ENCODE data around the gene GP1BB.
A peak's percentile ranks its signal among the peaks of the same experiment; 100 is the strongest.

Gene GP1BB

DNA sequence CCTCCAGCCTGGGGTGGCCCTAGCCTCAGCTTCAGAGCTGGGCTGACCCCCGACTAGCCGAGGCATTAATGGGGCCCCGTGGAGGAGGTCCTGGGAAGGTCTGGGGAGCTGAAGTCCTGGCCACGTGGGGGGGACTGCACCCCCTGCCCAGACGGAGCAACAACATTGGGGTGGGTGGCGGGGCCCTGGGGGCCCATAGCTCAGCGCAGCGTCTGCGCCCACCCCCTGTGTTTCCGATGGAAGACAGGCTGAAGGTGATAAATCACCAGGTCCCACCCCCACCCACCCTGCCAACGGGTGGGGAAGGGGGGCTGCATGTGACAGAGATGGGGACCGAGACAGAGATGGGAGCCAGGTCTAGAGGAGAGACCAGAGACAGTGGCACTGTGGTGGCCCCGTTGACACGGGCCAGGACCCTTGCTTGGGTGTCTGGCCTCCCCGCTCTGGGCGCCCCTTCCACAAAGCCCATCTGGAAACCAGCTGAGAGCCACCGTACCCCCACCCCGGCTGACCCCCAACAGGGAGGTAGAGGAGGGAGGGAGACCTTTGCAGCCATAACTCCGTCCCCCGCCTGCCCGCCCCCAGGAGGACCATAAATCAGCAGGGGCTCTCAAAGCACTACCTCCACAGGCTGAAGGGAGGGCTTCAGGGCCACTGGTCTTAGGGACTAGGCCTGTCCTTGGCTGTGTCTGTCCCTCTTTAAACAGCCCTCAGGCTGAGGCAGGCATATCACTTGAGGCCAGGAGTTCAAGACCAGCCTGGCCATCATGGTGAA is 8.2 kb downstream of the GP1BB start:
- TF ChIP-seq, protein P1, sequence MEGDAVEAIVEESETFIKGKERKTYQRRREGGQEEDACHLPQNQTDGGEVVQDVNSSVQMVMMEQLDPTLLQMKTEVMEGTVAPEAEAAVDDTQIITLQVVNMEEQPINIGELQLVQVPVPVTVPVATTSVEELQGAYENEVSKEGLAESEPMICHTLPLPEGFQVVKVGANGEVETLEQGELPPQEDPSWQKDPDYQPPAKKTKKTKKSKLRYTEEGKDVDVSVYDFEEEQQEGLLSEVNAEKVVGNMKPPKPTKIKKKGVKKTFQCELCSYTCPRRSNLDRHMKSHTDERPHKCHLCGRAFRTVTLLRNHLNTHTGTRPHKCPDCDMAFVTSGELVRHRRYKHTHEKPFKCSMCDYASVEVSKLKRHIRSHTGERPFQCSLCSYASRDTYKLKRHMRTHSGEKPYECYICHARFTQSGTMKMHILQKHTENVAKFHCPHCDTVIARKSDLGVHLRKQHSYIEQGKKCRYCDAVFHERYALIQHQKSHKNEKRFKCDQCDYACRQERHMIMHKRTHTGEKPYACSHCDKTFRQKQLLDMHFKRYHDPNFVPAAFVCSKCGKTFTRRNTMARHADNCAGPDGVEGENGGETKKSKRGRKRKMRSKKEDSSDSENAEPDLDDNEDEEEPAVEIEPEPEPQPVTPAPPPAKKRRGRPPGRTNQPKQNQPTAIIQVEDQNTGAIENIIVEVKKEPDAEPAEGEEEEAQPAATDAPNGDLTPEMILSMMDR (conservative IDR thresholded peaks at IDR 0.05), result no peak
- TF ChIP-seq ZFX (IDR thresholded peaks at IDR 0.05), result no peak
- peak overlapping the region; percentile 13; the same call in 1 of the 2 replicates for H3K27ac ChIP-seq

DNA sequence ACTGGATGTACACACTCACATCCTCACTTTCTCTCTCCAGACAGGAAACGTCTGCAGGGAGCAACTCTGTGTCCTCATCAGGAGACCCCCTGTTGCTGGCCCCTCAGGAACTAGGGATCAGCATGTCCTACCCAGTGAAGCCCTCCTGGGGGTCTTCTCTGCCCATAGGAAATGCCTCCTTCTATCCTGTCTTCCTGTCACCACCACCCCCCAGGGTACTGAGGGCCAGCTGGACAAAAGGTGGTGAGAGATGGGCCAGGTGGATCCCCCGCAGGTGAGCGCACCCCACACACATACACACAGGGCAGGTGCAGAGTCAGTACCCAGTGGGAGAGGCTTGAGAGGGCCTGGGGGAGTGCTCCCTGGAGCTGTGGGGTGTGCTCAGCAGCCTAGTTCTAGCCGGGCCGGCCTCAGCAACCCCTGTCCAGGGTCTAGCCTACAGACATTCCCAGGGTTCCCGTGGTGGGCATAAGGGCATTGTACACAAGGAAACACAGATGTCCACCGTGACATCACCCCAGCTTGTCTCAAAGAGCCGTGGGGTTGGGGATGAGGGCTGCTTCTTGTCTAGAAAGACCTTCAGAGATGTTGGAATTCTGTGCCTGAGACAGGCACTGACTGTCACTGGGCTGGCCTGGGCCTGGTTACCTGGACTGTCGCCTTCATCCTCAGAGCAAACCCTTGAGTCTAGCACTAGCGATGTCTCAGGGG is 9.2 kb downstream of the GP1BB start:
- no peak overlapping the region for H3K27ac ChIP-seq
- no peak for TF ChIP-seq ZFX (IDR thresholded peaks at IDR 0.05)
- TF ChIP-seq, protein P1 (conservative IDR thresholded peaks at IDR 0.05), result no peak

DNA sequence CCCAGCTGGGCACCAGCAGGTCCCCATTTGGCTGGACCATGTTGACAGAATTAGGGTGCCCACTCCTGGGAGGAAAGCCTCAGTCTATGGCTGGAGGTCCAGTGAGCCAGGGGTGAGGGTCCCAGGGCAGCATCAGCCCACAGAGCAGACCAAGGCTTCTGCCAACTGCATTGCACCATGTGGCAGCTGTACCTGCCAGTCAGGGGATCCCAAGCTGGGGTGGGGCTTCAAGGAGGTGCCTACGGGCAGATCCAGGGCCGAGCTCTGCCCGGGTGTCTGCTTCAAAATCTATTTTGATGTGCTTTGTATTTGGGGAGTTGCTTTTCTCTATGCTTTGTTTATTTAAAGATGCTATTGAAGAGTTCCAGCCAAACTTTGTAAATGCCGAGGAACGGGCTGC is 10.4 kb downstream of the GP1BB start:
- H3K27ac ChIP-seq, result no peak overlapping the region
- TF ChIP-seq, protein P1 (conservative IDR thresholded peaks at IDR 0.05), result no peak
- no peak for TF ChIP-seq ZFX (IDR thresholded peaks at IDR 0.05)

- no peak for TF ChIP-seq ZFX (IDR thresholded peaks at IDR 0.05)
- TF ChIP-seq, protein P1 (conservative IDR thresholded peaks at IDR 0.05), result no peak
- H3K27ac ChIP-seq, result no peak overlapping the region
These were observed 10.8 kb downstream of the GP1BB start for GRCh38 chr22:19734163-19734562.

GRCh38 chr22:19734837-19735382 is 11.6 kb downstream of the GP1BB start:
- no peak for TF ChIP-seq ZFX (IDR thresholded peaks at IDR 0.05)

DNA sequence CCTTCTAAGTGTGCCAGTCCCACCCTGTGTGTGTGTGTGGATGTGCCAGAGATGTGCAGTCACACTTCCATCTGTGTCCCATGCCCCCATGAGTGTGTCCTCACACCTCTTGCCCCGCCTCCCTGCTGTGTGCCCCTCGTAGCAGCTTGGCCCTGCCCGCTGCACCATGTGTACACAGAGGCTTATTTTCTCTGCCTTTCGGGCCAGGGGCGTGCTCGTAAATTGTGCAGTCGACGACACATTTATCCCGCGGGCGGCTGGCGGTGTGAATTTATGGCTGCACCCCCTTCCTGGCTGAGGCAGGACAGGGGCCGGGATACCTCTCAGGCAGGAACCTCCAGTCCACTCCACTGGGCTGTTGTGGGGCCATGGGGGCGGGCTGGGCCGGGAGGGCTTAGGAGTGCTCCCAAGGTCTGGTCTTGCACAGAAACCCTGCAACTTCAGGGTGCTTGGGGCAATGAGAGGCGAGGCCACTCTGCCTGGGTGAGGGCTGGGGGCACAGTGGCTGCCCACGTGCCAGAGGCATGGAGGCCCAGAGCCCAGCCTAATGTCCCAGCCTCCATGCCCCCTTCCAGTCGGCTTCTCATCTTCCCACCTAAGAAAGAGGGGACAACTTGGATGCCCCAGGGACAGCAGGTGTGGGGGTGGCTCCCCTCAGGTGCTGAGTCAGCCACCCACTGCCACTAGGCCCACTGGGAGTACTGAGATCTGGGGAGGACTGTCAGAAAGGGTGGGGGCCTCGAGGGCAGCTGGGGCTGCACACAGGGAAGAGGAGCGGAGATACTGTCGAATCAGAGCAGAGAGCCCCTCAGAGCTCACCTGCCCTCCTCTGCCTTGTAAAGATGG is 12.5 kb downstream of the GP1BB start:
- H3K27ac ChIP-seq, result no peak overlapping the region
- no peak for TF ChIP-seq ZFX (IDR thresholded peaks at IDR 0.05)
- TF ChIP-seq, protein P1 (conservative IDR thresholded peaks at IDR 0.05), result no peak

More at GRCh38 chr22:19734837-19735382, 11.6 kb downstream of the GP1BB start:
- no peak overlapping the region for H3K27ac ChIP-seq

GRCh38 chr22:19737846-19738663 is 14.7 kb downstream of the GP1BB start:
- no peak overlapping the region for H3K27ac ChIP-seq
- no peak for TF ChIP-seq ZFX (IDR thresholded peaks at IDR 0.05)
- TF ChIP-seq, protein P1 (conservative IDR thresholded peaks at IDR 0.05), result no peak
